Stimulated activated CD8-positive, alpha-beta memory T cell treated with anti-CD3 and anti-CD28 coated beads, Interleukin-12 subunit alpha, Interleukin-12 subunit beta, amount 100 ng/mL, for 24 hours (primary cell): ENCODE measurements around the gene OR2AE1.
"Not testable (repeated sequence)": the region's sequence is repeated elsewhere in the genome, so short reads cannot be mapped to it uniquely, and the experiment has no call there.

Experiments
- DNase-seq: peaks from one replicate; pipeline ENCODE4 v3.0.0-alpha.2; 2020; ENCODE audit errors: extremely low read depth

Gene OR2AE1

GRCh38 chr7:99876933-99877332 is at the start of gene OR2AE1:
TSS of gene OR2AE1 (minus strand) at chr7:99877033. CDS start at chr7:99877033, 0 bp downstream.
- DNase-seq = no peak

GRCh38 chr7:99926321-99926720 is 49.5 kb upstream of the OR2AE1 start:
- DNase-seq = no peak

DNA sequence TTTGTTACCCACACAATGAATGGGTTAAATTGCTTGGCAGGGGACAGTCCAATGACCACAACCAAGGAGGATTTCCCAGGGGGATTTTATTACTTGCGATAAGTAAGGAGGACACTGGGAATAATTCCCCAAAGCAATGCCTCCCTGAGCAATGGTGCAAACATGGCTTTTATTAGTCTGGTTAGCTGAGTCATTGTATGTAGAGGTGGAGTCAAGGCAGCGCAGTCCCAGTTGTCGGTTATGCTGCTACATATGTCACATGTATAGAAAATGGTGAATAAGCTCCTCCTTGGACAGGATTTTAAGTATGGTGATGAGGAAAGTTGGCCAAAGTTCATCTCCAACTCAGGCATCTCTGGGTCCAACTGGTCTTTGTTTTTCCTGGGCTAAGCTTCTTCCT is 46.4 kb upstream of the OR2AE1 start:
- no peak for DNase-seq

GRCh38 chr7:99920149-99920548 is 43.3 kb upstream of the OR2AE1 start:
- DNase-seq = no peak

DNA sequence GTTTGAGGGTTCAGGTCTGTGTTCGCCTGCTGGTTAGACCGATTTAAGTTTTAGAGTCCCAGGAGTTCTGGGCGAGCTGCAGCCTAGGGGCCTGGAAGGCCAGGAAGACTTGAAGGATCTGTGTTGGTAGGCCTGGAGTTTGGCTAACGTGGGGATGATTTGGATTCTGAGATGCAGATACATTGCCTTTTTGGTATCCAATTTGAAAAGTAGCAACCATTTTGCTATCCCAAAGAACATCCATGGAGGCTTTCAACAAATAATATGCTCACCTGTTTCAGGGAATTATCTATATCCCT is 42.9 kb upstream of the OR2AE1 start:
- DNase-seq = no peak

- DNase-seq = peak; percentile 84
These were observed 42.4 kb upstream of the OR2AE1 start, which contains the start of gene TRIM4 for GRCh38 chr7:99918959-99919813. TSS of gene TRIM4 (minus strand) at chr7:99919530. CDS start at chr7:99919401, 129 bp downstream.

GRCh38 chr7:99910976-99911375 is 34.1 kb upstream of the OR2AE1 start:
- DNase-seq = no peak

GRCh38 chr7:99901581-99901980 is 24.7 kb upstream of the OR2AE1 start:
- DNase-seq = no peak

DNA sequence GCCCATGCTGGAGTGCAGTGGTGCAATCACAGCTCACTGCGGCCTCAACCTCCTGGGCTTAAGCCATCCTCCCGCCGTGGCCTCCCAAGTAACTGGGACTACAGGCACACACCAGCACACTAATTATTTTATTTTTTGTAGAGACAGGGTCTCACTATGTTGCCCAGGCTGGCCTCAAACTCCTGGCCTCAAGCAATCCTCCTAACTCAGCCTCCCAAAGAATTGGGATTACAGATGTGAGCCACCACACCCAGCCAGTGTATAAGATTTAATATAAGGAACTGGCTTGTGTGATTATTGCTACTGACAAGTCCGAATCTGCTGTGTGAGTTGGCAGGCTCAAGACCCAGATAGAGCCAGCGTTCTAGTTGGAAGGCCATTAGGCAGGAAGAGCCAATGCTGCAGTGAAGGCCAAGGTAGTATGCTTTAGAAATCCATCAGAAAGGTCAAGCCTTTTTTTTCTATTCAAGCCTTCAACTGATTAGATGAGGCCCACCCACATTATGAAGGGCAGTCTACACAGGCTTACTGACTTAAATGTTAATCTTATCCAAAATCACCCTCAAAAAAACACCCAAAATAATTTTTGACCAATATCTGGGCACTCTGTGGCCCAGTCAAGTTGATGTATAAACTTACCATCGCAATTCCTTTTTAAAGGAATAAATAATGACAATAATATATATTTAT is 23.1 kb upstream of the OR2AE1 start:
- DNase-seq = no peak

DNA sequence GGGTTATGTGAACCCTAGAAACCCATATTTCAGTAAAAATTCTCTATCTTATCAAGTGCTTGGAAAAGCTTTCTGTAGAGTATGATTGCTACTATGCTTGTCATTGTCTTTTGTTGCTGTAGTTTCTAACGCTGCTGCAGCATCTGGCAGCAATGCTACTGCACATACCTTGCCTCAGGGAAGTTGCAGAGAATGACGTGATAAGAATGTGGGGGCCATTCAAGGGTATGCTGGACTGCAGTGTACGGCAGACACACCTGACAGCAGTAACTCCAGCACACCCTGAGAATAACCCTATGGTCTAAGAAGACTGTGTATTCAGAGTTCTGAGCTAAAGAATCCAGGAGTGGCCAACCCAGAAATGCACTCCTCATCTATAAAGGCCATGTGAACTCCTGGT is 22.0 kb upstream of the OR2AE1 start:
- no peak for DNase-seq

- no peak for DNase-seq
These were observed 21.2 kb upstream of the OR2AE1 start for GRCh38 chr7:99898023-99898357.

- DNase-seq = no peak
These were observed 20.6 kb upstream of the OR2AE1 start for GRCh38 chr7:99897322-99898022.

DNA sequence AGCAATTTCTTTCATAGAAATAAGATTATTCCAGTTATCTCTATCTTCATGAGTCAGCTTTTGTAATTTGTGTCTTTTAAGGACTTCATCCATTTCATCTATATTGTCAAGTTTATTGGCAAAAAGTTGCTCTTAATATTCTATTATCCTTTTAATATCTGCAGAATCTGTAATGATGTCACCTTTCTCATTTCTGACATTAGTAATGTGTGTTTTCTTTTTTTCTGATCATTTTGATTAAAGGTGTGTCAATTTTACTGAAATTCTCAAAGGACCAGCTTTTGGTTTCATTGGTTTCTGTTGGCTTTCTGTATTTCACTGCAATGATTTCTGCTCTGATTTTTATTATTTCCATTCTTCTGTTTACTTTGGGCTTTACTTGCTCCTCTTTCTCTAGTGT is 17.9 kb upstream of the OR2AE1 start:
- no peak for DNase-seq

DNA sequence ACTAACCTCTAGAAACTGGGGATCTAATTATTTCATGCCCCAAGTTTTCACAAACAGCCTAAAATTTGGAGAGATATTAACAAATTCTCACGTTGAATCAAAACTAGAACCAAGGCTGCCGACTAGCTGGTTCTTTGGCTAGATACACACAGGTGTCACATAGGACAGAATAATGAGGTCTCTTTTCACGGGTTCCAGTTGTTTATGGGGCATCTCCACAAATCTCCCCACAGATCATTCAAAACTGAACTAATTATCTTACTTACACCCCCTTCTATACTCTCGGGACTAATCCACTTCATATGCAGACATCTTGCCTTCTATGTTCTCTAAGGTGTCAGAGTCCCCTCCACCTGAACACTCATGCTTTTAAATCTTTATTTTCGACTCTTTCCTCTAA is 16.4 kb upstream of the OR2AE1 start:
- DNase-seq = no peak

DNA sequence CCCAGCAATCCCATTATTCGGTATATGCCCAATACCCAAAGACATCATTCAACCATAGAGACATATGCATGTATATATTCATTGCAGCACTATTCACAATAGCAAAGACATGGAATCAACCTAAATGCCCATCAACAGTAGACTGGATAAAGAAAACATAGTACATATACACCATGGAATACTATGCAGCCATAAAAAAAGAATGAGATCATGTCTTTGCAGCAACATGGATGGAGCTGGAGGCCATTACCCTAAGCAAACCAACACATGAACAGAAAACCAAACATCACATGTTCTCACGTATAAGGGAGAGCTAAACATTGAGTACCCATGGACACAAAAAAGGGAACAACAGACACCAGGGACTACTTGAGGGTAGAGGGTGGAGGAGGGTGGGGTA is 13.5 kb upstream of the OR2AE1 start:
- DNase-seq = not testable (repeated sequence)

- DNase-seq = not testable (repeated sequence)
These were observed 11.5 kb upstream of the OR2AE1 start for GRCh38 chr7:99888366-99888765.

DNA sequence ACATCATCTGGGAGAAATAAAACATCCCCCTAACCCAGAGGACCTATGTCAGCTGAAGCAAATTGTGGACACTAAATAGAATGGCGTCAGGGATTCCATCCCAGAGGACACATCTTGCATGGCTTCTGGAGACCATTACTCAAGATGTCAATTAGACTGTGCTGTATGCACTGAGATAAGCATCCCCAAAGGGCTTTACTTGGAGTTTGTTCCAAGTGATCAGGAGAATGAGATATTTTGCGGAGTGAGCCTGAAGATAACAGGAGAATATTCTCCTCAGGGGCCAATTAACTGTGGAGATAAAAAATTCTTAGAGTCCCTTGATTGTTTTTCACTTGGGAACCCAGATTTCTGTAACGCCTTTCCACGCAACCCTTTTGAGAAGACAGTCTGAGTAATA is 4.5 kb upstream of the OR2AE1 start:
- DNase-seq = no peak

GRCh38 chr7:99876491-99876890 is 342 bp downstream of the OR2AE1 start:
- no peak for DNase-seq

- no peak for DNase-seq
These were observed 8.6 kb downstream of the OR2AE1 start for GRCh38 chr7:99868246-99868645.

DNA sequence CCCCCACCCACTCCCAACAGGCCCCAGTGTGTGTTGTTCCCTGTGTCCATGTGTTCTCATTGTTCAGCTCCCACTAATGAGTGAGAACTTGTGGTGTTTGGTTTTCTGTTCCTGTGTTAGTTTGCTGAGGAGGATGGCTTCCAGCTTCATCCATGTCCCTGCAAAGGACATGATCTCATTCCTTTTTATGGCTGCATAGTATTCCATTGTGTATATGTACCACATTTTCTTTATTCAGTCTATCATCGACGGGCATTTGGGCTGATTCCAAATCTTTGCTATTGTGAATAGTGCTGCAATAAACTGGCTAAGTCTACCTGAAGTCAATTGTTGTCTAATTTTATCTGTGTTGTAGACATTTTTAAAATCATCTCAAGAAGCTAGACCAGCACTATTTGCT is 9.4 kb downstream of the OR2AE1 start:
- not testable (repeated sequence) for DNase-seq

GRCh38 chr7:99863847-99864440 is 12.9 kb downstream of the OR2AE1 start:
- DNase-seq = no peak
